SK-N-SH (cell line): ENCODE results near the gene SUSD3. TPM values are rescaled to one million over a fixed set of nuclear protein-coding genes. Genes with fewer than 3 reads are reported as not detected.

ENCODE experiments used
- CTCF ChIA-PET: fragments of 300-600, 350-600 bp; formaldehyde crosslinking; extraction: SDS; loops from one replicate; lab custom pipeline; 2021; lab: Yijun Ruan, JAX
- POLR2A ChIA-PET: fragments of 350-600 bp; sonication (Branson Sonifier 250); formaldehyde crosslinking; extraction: SDS; loops from one replicate; lab custom pipeline; 2020; ENCODE audit warnings: antibody characterized with exemption, inconsistent platforms; lab: Yijun Ruan, JAX
- DNase-seq: peaks from one replicate; pipeline ENCODE4 v3.0.0; 2012
- H2AFZ ChIP-seq: fragments of 200-600 bp; sonication (generic); 2 replicates; pipeline ENCODE4 v1.8.1; 2016; ENCODE audit warnings: antibody characterized with exemption, mild to moderate bottlenecking, low read depth
- H3F3A ChIP-seq: fragments of 200-600 bp; sonication (generic); replicated peaks from 2 replicates; pipeline ENCODE3; 2016; ENCODE audit warnings: antibody characterized with exemption, mild to moderate bottlenecking; ENCODE audit not compliant: insufficient read depth
- H3K27ac ChIP-seq, 2 experiments: fragments of 200-500 bp in 1 of 2; fragments of 200-600 bp in 1 of 2; sonication (Bioruptor generic) in 1 of 2; sonication (generic), shearing (Covaris generic) in 1 of 2; 2 replicates each; pipeline versions ENCODE4 v1.5.1 to v1.6.1; 2014 to 2016; ENCODE audit warnings: low read depth in 2 of 2, inconsistent platforms in 1 of 2, low read length in 1 of 2, mild to moderate bottlenecking in 1 of 2, mixed read lengths in 1 of 2
- H3K27me3 ChIP-seq: fragments of 200-600 bp; sonication (generic), shearing (Covaris generic); 2 replicates; pipeline ENCODE4 v1.6.1; 2016; ENCODE audit warnings: mixed run types; ENCODE audit not compliant: insufficient read depth
- H3K36me3 ChIP-seq, 2 experiments: fragments of 200-500 bp in 1 of 2; fragments of 200-600 bp in 1 of 2; sonication (Bioruptor generic) in 1 of 2; sonication (generic) in 1 of 2; replicated peaks in 1 of 2; 2 replicates each; pipeline versions ENCODE3 to v1.5.1; 2014 to 2016; ENCODE audit warnings: low read length in 1 of 2, mild to moderate bottlenecking in 1 of 2; ENCODE audit not compliant: insufficient read depth in 2 of 2, control insufficient read depth in 1 of 2
- H3K4me1 ChIP-seq, 2 experiments: fragments of 200-500 bp in 1 of 2; fragments of 200-600 bp in 1 of 2; sonication (Bioruptor generic) in 1 of 2; sonication (generic), shearing (Covaris generic) in 1 of 2; 2 replicates each; pipeline versions ENCODE4 v1.5.1 to v1.6.1; 2014 to 2016; ENCODE audit warnings: low read depth in 1 of 2, low read length in 1 of 2, mixed run types in 1 of 2; ENCODE audit not compliant: insufficient read depth in 2 of 2, control insufficient read depth in 1 of 2
- H3K4me2 ChIP-seq: fragments of 200-600 bp; sonication (generic), shearing (Covaris generic); 2 replicates; pipeline ENCODE4 v1.6.1; 2017; ENCODE audit warnings: mixed run types
- H3K4me3 ChIP-seq, 2 experiments: fragments of 200-500 bp in 1 of 2; fragments of 200-600 bp in 1 of 2; sonication (Bioruptor generic) in 1 of 2; sonication (generic), shearing (Covaris generic) in 1 of 2; 2 replicates each; pipeline versions ENCODE4 v1.5.1 to v1.8.1; 2014 to 2016; ENCODE audit warnings: low read depth in 2 of 2, inconsistent platforms in 1 of 2, low read length in 1 of 2, mild to moderate bottlenecking in 1 of 2, mixed read lengths in 1 of 2, moderate library complexity in 1 of 2
- H3K79me2 ChIP-seq: fragments of 200-600 bp; sonication (generic); 2 replicates; pipeline ENCODE4 v1.8.1; 2017; ENCODE audit warnings: mild to moderate bottlenecking; ENCODE audit not compliant: insufficient read depth
- H3K9ac ChIP-seq: fragments of 200-600 bp; sonication (generic); 2 replicates; pipeline ENCODE4 v1.6.1; 2017; ENCODE audit warnings: mixed run types
- H3K9me2 ChIP-seq: fragments of 200-600 bp; sonication (generic); 2 replicates; pipeline ENCODE4 v1.6.1; 2017; ENCODE audit warnings: mixed run types
- H3K9me3 ChIP-seq: fragments of 200-600 bp; sonication (generic); 2 replicates; pipeline ENCODE4 v1.6.1; 2017; ENCODE audit warnings: mixed run types, mild to moderate bottlenecking, moderate library complexity
- H4K20me1 ChIP-seq: fragments of 200-600 bp; sonication (generic); 2 replicates; pipeline ENCODE4 v1.6.1; 2017; ENCODE audit warnings: mild to moderate bottlenecking, mixed run types; ENCODE audit not compliant: insufficient read depth
- CHD2 ChIP-seq: fragments of 150-350 bp; IDR thresholded peaks from 2 replicates; pipeline ENCODE4 v1.6.1; 2018; ENCODE audit warnings: low read length; ENCODE audit not compliant: partially characterized antibody
- ELF1 ChIP-seq: IDR thresholded peaks from 2 replicates; pipeline ENCODE4 v1.4.0; 2012
- FOXJ3 ChIP-seq: sonication (generic); formaldehyde crosslinking; IDR thresholded peaks from 2 replicates; pipeline ENCODE4 v1.5.1; 2020; ENCODE audit warnings: mild to moderate bottlenecking, missing genetic modification reagents
- GATA2 ChIP-seq: sonication (generic); formaldehyde crosslinking; IDR thresholded peaks from 2 replicates; pipeline ENCODE4 v1.5.0; 2020; ENCODE audit warnings: mild to moderate bottlenecking, missing genetic modification reagents
- MXI1 ChIP-seq: IDR thresholded peaks from 2 replicates; pipeline ENCODE4 v1.6.1; 2012; ENCODE audit warnings: mild to moderate bottlenecking, low read depth, low read length, improper control_type of control experiment
- NFIC ChIP-seq: IDR thresholded peaks from 2 replicates; pipeline ENCODE4 v1.4.0; 2012; ENCODE audit warnings: borderline replicate concordance
- POLR2AphosphoS5 ChIP-seq: IDR thresholded peaks from 2 replicates; pipeline ENCODE4 v1.6.1; 2012; ENCODE audit warnings: low read depth, low read length
- RCOR1 ChIP-seq: fragments of 150-350 bp; IDR thresholded peaks from 2 replicates; pipeline ENCODE4 v1.6.1; 2017; ENCODE audit warnings: antibody characterized with exemption, low read length
- RFX5 ChIP-seq: IDR thresholded peaks from 2 replicates; pipeline ENCODE4 v1.6.1; 2012; ENCODE audit warnings: mild to moderate bottlenecking, improper control_type of control experiment, low read length
- RXRA ChIP-seq: IDR thresholded peaks from 2 replicates; pipeline ENCODE4 v1.4.0; 2012; ENCODE audit warnings: low read depth, mild to moderate bottlenecking, borderline replicate concordance
- SMC3 ChIP-seq: IDR thresholded peaks from 2 replicates; pipeline ENCODE4 v1.6.1; 2012; ENCODE audit warnings: low read depth, low read length, improper control_type of control experiment
- TAF1 ChIP-seq: IDR thresholded peaks from 2 replicates; pipeline ENCODE4 v1.6.1; 2012; ENCODE audit warnings: low read depth, mild to moderate bottlenecking, low read length, moderate library complexity, borderline replicate concordance
- TCF12 ChIP-seq: IDR thresholded peaks from 2 replicates; pipeline ENCODE4 v1.4.0; 2012
- TEAD4 ChIP-seq: IDR thresholded peaks from 2 replicates; pipeline ENCODE4 v1.4.0; 2012; ENCODE audit warnings: mild to moderate bottlenecking, borderline replicate concordance; ENCODE audit not compliant: insufficient read depth
- WGBS: methylation state at CpG from one replicate; pipeline ENCODE4 v1.1.6; 2017; ENCODE audit warnings: low lambda C conversion rate; 5-methylcytosine and 5-hydroxymethylcytosine counted together
- polyA plus RNA-seq, 3 experiments: library from polyadenylated mRNA; depleted of rRNA; stranded (reverse); fragments of >200 nt; gene quantifications; 2 replicates each; pipeline ENCODE4 v1.2.3, GENCODE V29; 2012
- TF ChIP-seq, protein P1 (sequence below): IDR thresholded peaks from 2 replicates; pipeline ENCODE4 v1.4.0; 2012; ENCODE audit warnings: low read depth, borderline replicate concordance
- TF ChIP-seq, protein P2 (sequence below): IDR thresholded peaks from 2 replicates; pipeline ENCODE4 v1.4.0; 2012; ENCODE audit warnings: low read depth, borderline replicate concordance
- TF ChIP-seq, protein P3 (sequence below): fragments of 150-350 bp; IDR thresholded peaks from 2 replicates; pipeline ENCODE4 v1.6.1; 2017; ENCODE audit warnings: antibody characterized with exemption, low read length, low read depth, borderline replicate concordance
- TF ChIP-seq, protein P4 (sequence below): fragments of 150-350 bp; IDR thresholded peaks from 2 replicates; pipeline ENCODE4 v1.6.1; 2016; ENCODE audit warnings: mild to moderate bottlenecking, low read depth, low read length
- TF ChIP-seq, protein P5 (sequence below): IDR thresholded peaks from 2 replicates; pipeline ENCODE4 v1.4.0; 2012; ENCODE audit warnings: low read depth
- TF ChIP-seq, protein P6 (sequence below): IDR thresholded peaks from 2 replicates; pipeline ENCODE4 v1.6.1; 2012; ENCODE audit warnings: mild to moderate bottlenecking, low read depth, low read length, moderate library complexity

SUSD3 gene
- polyA plus RNA-seq, 1 of the 3 experiments (the other 2 are of a cell fraction) = 0.49 TPM

DNA sequence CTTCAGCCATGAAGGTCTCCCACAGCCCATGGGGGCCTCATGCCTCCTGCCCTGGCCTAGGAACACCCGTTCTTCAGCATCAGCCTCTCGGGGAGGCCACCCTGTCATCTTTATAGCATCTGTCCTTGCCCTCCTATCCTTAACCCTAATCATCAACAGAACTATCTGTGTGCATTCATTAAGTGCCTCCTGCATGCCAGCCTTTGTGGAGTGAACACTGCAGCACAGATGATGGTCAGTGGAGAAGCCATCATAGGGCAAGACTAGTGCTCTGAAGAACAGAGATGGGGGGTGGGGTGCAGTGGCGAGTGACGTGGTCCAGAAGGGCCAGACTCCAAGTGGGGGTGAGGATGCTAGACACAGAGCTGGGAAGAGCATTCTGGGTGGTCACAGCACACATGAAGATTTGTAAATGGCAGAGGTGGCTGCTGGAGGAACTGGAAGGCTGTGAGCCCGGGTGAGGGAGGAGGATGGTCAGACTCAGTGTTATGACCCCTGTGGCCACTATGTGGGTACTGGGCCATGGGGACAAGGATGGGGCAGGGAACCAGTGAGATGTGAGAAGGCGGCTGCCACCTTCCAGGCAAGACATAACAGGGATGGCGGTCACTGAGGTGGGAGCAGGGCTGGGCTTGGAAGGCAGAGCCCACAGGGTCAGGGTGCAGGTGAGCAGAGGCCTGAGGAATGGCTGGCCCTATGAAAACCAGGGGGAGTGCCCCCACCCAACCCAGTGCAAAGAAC lies 33.9 kb downstream of the SUSD3 start:
- POLR2A ChIA-PET = no interaction called here

More for the DNA sequence above, 33.9 kb downstream of the SUSD3 start:
- 74% methylated on average over 7 of the region's 7 CpGs for WGBS
- CTCF ChIA-PET = no interaction called here
- H3K4me1 ChIP-seq = peaks cover 3 to 18% of the 10 kb centered on the region in 2 experiments; a peak in 1 of 4 replicates
- no peak for DNase-seq
- peaks cover 14% of the 10 kb centered on the region for H3F3A ChIP-seq
- no peaks in the 10 kb centered on the region for H3K9me2 ChIP-seq
- H3K79me2 ChIP-seq = peaks cover 13% of the 10 kb centered on the region
- peak overlapping the region in 1 of 2 experiments; percentile 28; a peak in 1 of 4 replicates for H3K27ac ChIP-seq
- H4K20me1 ChIP-seq = no peaks in the 10 kb centered on the region
- H3K4me2 ChIP-seq = no peak overlapping the region
- no peaks in the 10 kb centered on the region for H3K36me3 ChIP-seq
- H2AFZ ChIP-seq = no peak overlapping the region
- H3K4me3 ChIP-seq = no peak overlapping the region
- TF ChIP-seq, protein P1, sequence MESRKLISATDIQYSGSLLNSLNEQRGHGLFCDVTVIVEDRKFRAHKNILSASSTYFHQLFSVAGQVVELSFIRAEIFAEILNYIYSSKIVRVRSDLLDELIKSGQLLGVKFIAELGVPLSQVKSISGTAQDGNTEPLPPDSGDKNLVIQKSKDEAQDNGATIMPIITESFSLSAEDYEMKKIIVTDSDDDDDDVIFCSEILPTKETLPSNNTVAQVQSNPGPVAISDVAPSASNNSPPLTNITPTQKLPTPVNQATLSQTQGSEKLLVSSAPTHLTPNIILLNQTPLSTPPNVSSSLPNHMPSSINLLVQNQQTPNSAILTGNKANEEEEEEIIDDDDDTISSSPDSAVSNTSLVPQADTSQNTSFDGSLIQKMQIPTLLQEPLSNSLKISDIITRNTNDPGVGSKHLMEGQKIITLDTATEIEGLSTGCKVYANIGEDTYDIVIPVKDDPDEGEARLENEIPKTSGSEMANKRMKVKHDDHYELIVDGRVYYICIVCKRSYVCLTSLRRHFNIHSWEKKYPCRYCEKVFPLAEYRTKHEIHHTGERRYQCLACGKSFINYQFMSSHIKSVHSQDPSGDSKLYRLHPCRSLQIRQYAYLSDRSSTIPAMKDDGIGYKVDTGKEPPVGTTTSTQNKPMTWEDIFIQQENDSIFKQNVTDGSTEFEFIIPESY = no peak
- TF ChIP-seq, protein P2, sequence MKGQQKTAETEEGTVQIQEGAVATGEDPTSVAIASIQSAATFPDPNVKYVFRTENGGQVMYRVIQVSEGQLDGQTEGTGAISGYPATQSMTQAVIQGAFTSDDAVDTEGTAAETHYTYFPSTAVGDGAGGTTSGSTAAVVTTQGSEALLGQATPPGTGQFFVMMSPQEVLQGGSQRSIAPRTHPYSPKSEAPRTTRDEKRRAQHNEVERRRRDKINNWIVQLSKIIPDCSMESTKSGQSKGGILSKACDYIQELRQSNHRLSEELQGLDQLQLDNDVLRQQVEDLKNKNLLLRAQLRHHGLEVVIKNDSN = no peak
- TF ChIP-seq ELF1 = no peak
- TF ChIP-seq TEAD4 = no peak
- TF ChIP-seq TCF12 = no peak
- TF ChIP-seq RXRA = no peak
- TF ChIP-seq RFX5 = no peak
- TF ChIP-seq, protein P3, sequence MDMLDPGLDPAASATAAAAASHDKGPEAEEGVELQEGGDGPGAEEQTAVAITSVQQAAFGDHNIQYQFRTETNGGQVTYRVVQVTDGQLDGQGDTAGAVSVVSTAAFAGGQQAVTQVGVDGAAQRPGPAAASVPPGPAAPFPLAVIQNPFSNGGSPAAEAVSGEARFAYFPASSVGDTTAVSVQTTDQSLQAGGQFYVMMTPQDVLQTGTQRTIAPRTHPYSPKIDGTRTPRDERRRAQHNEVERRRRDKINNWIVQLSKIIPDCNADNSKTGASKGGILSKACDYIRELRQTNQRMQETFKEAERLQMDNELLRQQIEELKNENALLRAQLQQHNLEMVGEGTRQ = no peak
- TF ChIP-seq POLR2AphosphoS5 = no peak
- TF ChIP-seq TAF1 = no peak
- no peak for TF ChIP-seq NFIC
- no peak for TF ChIP-seq CHD2
- no peak for TF ChIP-seq MXI1
- TF ChIP-seq, protein P4, sequence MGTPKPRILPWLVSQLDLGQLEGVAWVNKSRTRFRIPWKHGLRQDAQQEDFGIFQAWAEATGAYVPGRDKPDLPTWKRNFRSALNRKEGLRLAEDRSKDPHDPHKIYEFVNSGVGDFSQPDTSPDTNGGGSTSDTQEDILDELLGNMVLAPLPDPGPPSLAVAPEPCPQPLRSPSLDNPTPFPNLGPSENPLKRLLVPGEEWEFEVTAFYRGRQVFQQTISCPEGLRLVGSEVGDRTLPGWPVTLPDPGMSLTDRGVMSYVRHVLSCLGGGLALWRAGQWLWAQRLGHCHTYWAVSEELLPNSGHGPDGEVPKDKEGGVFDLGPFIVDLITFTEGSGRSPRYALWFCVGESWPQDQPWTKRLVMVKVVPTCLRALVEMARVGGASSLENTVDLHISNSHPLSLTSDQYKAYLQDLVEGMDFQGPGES = no peak
- TF ChIP-seq GATA2 (CRISPR knock-in tag) = no peak
- no peak for TF ChIP-seq RCOR1
- TF ChIP-seq, protein P5, sequence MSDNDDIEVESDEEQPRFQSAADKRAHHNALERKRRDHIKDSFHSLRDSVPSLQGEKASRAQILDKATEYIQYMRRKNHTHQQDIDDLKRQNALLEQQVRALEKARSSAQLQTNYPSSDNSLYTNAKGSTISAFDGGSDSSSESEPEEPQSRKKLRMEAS = no peak
- TF ChIP-seq SMC3 = no peak
- TF ChIP-seq, protein P6, sequence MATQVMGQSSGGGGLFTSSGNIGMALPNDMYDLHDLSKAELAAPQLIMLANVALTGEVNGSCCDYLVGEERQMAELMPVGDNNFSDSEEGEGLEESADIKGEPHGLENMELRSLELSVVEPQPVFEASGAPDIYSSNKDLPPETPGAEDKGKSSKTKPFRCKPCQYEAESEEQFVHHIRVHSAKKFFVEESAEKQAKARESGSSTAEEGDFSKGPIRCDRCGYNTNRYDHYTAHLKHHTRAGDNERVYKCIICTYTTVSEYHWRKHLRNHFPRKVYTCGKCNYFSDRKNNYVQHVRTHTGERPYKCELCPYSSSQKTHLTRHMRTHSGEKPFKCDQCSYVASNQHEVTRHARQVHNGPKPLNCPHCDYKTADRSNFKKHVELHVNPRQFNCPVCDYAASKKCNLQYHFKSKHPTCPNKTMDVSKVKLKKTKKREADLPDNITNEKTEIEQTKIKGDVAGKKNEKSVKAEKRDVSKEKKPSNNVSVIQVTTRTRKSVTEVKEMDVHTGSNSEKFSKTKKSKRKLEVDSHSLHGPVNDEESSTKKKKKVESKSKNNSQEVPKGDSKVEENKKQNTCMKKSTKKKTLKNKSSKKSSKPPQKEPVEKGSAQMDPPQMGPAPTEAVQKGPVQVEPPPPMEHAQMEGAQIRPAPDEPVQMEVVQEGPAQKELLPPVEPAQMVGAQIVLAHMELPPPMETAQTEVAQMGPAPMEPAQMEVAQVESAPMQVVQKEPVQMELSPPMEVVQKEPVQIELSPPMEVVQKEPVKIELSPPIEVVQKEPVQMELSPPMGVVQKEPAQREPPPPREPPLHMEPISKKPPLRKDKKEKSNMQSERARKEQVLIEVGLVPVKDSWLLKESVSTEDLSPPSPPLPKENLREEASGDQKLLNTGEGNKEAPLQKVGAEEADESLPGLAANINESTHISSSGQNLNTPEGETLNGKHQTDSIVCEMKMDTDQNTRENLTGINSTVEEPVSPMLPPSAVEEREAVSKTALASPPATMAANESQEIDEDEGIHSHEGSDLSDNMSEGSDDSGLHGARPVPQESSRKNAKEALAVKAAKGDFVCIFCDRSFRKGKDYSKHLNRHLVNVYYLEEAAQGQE = no peak
- TF ChIP-seq FOXJ3 = no peak
- H3K9me3 ChIP-seq = no peaks in the 10 kb centered on the region
- no peaks in the 10 kb centered on the region for H3K27me3 ChIP-seq
- no peak overlapping the region for H3K9ac ChIP-seq
